ENCODE data around the gene KLRK1.
A peak's percentile ranks its signal among the peaks of the same experiment; 100 is the strongest.
"Not testable (repeated sequence)": the region's sequence is repeated elsewhere in the genome, so short reads cannot be mapped to it uniquely, and the experiment has no call there.

Gene KLRK1

DNA sequence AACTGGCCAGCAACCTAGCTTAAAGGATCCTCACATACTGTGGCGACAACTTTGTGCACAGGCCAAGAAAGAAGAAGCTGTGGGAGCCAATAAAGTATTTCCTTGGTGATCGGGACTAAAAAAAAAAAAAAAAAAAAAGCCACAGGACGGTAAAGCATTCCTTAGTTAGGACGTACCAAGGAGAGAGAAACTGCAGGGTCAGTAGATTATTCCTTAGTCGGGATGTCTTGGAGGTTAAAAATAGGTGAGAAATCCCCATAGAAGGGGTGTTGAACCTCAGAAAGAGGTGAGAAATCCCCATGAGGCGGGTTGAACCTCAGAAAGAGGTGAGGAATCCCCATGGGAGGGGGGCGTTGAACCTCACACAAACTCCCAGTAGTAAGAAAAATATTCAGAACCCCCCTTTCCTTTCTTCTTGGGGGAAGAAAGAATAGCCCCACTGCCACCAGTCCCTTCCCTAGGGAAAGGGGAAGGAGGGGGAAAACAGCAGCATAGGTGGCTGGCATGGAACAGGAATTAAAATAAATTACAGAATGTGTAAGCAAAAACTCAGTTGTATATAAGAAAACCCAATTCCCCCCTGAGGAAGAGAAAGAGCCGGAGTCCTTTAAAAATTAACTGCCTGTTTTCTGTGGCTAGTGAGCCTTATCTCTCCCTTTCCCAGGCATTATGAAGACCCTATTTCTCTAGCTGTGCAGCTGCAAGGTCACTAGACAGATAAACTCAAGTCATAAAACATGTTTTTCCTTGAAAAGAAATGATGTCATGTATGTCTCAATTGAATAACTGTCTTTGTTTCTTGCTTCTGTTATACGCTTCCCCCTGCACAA, 26.8 kb downstream of the KLRK1 start:
- ATAC-seq = no peak

DNA sequence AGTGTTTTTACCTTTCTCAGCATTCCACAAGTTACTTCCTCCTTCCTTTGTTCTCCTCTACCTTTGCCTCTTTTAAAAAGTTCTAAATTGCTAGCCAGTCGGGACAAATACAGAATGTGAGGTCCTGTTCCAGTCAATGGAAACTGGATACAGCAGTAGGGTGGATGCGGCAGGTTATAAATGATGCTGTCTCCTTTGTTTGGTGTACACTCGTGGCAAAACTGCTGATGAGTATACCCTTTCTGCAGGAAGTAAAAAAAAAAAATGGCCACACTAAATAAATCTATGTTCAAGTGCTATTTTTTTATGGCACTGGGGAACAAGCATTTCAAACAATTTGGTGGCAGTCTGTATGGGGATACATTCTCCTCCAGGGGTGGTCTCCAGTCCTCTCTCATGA, 27.5 kb downstream of the KLRK1 start:
- no peak for ATAC-seq

DNA sequence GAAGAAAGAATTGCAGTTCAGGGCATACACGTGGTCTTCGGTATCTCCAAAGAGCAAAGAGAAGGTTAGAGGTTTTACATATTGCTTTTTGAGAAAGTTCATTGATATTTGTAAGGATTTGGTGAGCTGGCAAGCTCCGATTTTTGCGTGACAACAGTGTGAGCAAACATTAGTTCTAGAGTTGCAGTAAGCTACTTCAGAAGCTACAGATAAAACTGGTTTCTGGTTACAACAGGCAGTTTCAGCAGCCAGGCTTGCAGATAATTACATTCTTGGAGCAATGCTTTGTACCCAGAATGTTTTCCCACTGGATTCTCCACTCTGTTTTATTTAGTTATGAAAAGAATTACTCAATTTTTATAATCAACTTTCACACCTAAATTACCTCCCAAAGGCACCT, 28.2 kb downstream of the KLRK1 start:
- no peak for ATAC-seq

- no peak for ATAC-seq
These were observed 28.8 kb downstream of the KLRK1 start for GRCh38 chr12:10361084-10361483.

DNA sequence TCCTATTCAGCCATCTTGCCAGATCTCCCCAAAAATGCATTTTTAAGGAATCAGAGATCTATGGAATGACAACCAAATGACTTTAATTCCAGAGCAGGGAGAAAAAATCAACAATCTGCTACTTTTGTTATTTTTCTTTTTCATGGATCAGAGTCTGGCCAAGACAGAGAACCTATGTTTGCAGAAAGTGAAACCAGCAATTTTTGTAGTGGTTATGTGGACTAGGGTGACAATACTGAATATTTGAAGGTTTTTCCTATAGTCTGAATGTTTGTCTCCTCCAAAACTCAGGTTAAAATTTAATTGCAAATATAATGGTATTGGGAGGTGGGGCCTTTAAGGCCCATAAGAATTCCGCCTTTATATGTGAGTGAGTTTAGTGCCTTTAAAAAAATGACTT, 30.9 kb downstream of the KLRK1 start:
- no peak for ATAC-seq

- no peak for ATAC-seq
These were observed 31.7 kb downstream of the KLRK1 start for GRCh38 chr12:10358131-10358530.

DNA sequence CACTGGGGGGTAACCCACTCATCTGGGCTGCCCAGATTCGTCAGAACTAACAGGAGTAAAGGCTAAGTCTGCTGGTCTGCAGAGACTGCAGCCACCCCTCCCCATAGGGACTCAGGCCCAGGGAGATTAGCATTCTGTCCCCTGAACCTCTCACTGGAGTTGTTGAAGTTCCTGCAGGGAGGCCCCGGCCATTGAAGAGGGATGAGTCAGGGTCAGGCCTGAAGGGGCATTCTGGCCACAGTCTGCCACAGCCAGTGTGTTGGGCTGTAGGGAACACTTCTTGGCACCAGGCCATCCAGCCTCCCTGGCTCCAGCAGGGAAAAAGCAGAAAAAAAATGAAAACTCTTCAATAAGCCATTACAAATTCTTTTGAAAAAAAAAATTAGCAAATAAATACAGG, 35.3 kb downstream of the KLRK1 start:
- ATAC-seq = no peak

DNA sequence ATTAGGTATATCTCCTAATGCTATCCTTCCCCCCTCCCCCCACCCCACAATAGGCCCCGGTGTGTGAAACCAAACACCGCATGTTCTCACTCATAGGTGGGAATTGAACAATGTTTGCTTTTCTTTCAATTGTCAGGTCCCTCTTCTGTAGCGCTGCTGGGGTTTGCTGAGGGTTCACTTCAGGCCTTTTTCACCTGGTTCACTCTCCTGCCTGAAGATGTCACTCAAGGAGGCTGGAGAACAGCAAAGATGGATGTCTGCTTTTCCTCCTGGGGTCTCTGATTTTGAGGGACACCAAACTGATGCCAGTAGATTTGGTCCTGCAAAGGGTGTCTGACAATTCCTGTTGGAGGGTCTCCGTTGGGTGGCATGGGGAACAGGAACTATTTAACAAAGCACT, 35.8 kb downstream of the KLRK1 start:
- no peak for ATAC-seq

GRCh38 chr12:10351457-10351856, 38.4 kb downstream of the KLRK1 start:
- ATAC-seq = not testable (repeated sequence)

DNA sequence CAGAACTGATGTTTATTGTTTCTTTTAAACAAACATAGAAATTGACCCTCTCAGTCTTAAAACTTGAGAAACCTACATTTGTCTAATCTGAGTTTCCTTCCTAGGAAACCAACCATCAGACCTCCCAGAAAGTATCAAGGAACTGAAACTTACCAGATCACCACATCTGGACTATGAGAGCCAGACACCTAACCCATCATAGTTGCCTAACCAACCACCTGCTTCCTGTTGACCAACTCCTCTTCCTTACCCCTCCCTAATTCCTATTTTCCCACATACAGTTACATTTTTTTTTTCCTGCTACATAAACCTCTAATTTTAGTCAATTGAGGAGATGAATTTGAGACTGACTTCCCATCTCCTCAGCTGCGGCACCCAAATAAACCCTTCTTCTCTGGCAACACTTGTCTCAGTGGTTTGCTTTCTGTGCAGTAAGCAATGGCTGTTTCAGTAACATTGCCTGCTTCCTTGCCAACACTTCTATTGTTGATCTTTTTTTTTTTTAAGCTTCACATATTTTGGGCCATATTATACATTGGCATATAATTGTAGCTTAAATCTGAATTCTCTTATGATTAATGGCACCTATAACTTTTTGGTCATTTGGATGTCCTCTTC, 47.8 kb downstream of the KLRK1 start:
- ATAC-seq = no peak

DNA sequence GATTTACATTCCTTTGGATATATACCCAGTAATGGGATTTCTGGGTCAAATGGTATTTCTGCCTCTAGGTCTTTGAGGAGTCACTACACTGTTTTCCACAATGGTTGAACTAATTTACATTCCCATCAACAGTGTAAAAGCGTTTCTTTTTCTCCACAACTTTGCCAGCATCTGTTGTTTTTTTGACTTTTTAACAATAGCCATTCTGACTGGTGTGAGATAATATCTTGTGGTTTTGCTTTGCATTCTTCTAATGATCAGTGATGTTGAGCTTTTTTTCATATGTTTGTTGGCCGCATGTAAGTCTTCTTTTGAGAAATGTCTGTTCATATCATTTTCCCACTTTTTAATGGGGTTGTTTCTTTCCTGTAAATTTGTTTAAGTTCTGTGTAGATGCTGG, 48.9 kb downstream of the KLRK1 start:
- not testable (repeated sequence) for ATAC-seq

- no peak for ATAC-seq
These were observed 50.6 kb downstream of the KLRK1 start for GRCh38 chr12:10339053-10339840.

GRCh38 chr12:10338470-10338869, 51.4 kb downstream of the KLRK1 start:
- ATAC-seq = not testable (repeated sequence)

GRCh38 chr12:10336196-10336595, 53.6 kb downstream of the KLRK1 start:
- ATAC-seq = not testable (repeated sequence)

DNA sequence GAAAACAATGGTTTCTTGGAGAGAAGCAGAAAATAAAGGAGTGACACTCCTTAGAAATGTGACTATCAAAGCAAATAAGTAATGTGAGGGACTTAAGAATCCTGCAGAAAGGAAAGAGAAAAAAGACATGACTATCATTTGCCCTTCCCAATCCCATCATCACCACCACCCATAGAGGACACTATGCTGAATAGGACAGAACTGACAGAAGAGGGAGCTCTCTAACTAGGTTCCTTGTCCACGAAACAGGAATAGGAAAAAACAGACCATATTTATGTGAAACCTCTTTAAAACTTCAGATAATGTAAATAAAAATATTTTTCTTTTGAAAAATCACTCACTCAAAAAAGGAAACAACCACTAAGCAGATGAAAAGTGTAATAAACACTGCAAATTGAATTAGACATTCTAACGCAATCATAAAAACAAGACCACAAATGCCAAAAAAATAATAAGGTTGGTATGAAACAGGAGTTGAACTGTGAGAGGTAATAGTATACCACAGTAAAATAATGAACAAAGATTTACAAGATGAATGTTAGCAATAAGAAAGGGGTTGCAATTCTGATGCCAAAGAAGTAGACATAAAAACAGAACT, 58.1 kb downstream of the KLRK1 start:
- ATAC-seq = no peak

DNA sequence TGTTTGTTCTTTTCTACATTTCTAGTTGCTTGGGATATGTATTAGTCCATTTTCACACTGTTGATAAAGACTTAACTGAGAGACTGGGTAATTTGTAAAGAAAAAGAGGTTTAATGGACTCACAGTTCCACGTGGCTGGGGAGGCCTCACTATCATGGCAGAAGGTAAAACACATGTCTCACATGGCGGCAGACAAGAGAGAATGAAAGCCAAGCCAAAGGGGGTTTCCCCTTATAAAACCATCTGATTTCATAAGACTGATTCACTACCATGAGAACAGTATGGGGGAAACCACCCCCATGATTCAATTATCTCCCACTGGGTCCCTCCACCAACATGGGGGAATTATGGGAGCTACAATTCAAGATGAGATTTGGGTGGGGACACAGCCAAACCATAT, 61.1 kb downstream of the KLRK1 start:
- ATAC-seq = peak; percentile 53 to 70
